Fibroblast of pulmonary artery (primary cell): ENCODE measurements around the gene PLIN4.
A peak's percentile ranks its signal among the peaks of the same experiment; 100 is the strongest.

Experiments
- DNase-seq: peaks from one replicate; pipeline ENCODE4 v3.0.0-alpha.2; 2010; ENCODE audit warnings: low read depth
- H3K4me3 ChIP-seq: replicated peaks from 2 replicates; pipeline ENCODE4 v1.5.1; 2011; ENCODE audit warnings: low read depth, mild to moderate bottlenecking, control low read depth, low read length, moderate library complexity
- CTCF ChIP-seq: IDR thresholded peaks from 2 replicates; pipeline ENCODE4 v1.5.1; 2011; ENCODE audit warnings: mild to moderate bottlenecking, control low read depth, low read length, inconsistent platforms; ENCODE audit errors: missing control alignments

The PLIN4 gene

GRCh38 chr19:4557971-4558941 lies 40.0 kb upstream of the PLIN4 start:
- peak; percentile 89 for TF ChIP-seq CTCF
- DNase-seq, result peak; percentile 29
- H3K4me3 ChIP-seq, result peak overlapping the region; percentile 49

GRCh38 chr19:4557144-4557970 lies 39.1 kb upstream of the PLIN4 start:
- no peak for DNase-seq
- H3K4me3 ChIP-seq, result no peak overlapping the region
- TF ChIP-seq CTCF, result peak; percentile 24

- DNase-seq, result no peak
- TF ChIP-seq CTCF, result no peak
- H3K4me3 ChIP-seq, result no peak overlapping the region
Measured at GRCh38 chr19:4556597-4557127, 38.4 kb upstream of the PLIN4 start.

- H3K4me3 ChIP-seq, result no peak overlapping the region
- DNase-seq, result no peak
- no peak for TF ChIP-seq CTCF
Measured at GRCh38 chr19:4555657-4556561, 37.6 kb upstream of the PLIN4 start.

GRCh38 chr19:4554717-4555116 lies 36.4 kb upstream of the PLIN4 start:
- H3K4me3 ChIP-seq, result no peak overlapping the region
- TF ChIP-seq CTCF, result no peak
- DNase-seq, result no peak

GRCh38 chr19:4553775-4554174 lies 35.5 kb upstream of the PLIN4 start:
- no peak for TF ChIP-seq CTCF
- DNase-seq, result no peak
- H3K4me3 ChIP-seq, result no peak overlapping the region
